NB4 (cell line): Measurements from ENCODE around the gene CPA3.

Experiments
- CTCF ChIP-seq: IDR thresholded peaks from one replicate; pipeline ENCODE4 v1.5.1; 2012; ENCODE audit warnings: low read depth, low read length
- POLR2A ChIP-seq: IDR thresholded peaks from 2 replicates; pipeline ENCODE4 v1.6.1; 2011; ENCODE audit warnings: mild to moderate bottlenecking; ENCODE audit not compliant: insufficient read length; ENCODE audit errors: extremely low read depth

DNA sequence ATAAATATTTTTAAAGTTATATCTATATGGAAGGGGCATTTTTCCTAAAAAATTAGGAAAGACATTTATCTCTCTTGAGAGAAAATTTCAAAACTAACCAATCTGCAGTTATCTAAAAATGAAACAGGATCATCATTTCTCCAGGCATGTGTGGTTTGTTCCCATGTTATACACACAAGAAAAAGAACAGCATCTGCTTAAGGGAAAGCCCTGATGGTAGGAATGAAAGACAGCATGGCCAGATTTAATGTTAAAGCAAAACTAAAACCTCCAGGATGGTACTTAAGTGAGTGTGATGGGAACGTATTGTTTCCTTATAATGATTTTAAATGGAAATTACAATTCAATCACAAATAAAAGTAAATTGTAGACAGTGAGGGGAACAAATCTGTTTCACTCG, 80.0 kb downstream of the CPA3 start:
- TF ChIP-seq CTCF (no peak), POLR2A (no peak)
